OCI-LY3 (cell line): Measurements from ENCODE around the gene MYO7A.

Source experiments
- H2AFZ ChIP-seq: fragments of 200-600, 300-600 bp; shearing (Covaris generic); 2 replicates; pipeline ENCODE4 v1.6.0; 2014; ENCODE audit warnings: antibody characterized with exemption, low read depth, low read length
- H3K27ac ChIP-seq: fragments of 200-600, 300-600 bp; sonication (generic); 2 replicates; pipeline ENCODE4 v1.5.1; 2014; ENCODE audit warnings: mild to moderate bottlenecking, low read length, moderate library complexity, mixed read lengths
- H3K27me3 ChIP-seq: fragments of 200-600, 300-600 bp; sonication (generic); 2 replicates; pipeline ENCODE4 v1.6.1; 2014; ENCODE audit warnings: low read depth, low read length, mixed read lengths
- H3K36me3 ChIP-seq: fragments of 200-600, 300-600 bp; sonication (generic); replicated peaks from 2 replicates; pipeline ENCODE3; 2014; ENCODE audit warnings: low read depth, low read length, mixed read lengths
- H3K4me1 ChIP-seq: fragments of 300-600, 200-600 bp; sonication (generic); 2 replicates; pipeline ENCODE4 v1.6.1; 2014; ENCODE audit warnings: low read length, mixed read lengths
- H3K4me2 ChIP-seq: fragments of 200-600, 300-600 bp; sonication (generic); 2 replicates; pipeline ENCODE4 v1.6.1; 2014; ENCODE audit warnings: low read length, mixed read lengths
- H3K4me3 ChIP-seq: fragments of 300-600, 200-600 bp; sonication (generic); 2 replicates; pipeline ENCODE4 v1.5.1; 2014; ENCODE audit warnings: antibody characterized with exemption, mild to moderate bottlenecking, low read length, moderate library complexity
- H3K79me2 ChIP-seq: fragments of 300-600, 200-600 bp; shearing (Covaris generic); 2 replicates; pipeline ENCODE4 v1.6.1; 2014; ENCODE audit warnings: mild to moderate bottlenecking, low read length, mixed read lengths
- H3K9ac ChIP-seq: fragments of 300-600, 200-600 bp; shearing (Covaris generic); 2 replicates; pipeline ENCODE4 v1.6.0; 2014; ENCODE audit warnings: mild to moderate bottlenecking, low read length, moderate library complexity
- H3K9me3 ChIP-seq: fragments of 200-600, 300-600 bp; shearing (Covaris generic); 2 replicates; pipeline ENCODE4 v1.6.1; 2014; ENCODE audit warnings: low read length, mixed read lengths; ENCODE audit not compliant: insufficient read depth
- H4K20me1 ChIP-seq: fragments of 200-600, 300-600 bp; sonication (generic); 2 replicates; pipeline ENCODE4 v1.6.1; 2016; ENCODE audit warnings: low read length, mixed read lengths; ENCODE audit not compliant: insufficient read depth
- CTCF ChIP-seq: fragments of 200-600, 300-600 bp; sonication (generic); IDR thresholded peaks from 2 replicates; pipeline ENCODE4 v1.5.1; 2014; ENCODE audit warnings: antibody characterized with exemption, low read length, low read depth
- EZH2phosphoT487 ChIP-seq: fragments of 200-600 bp; shearing (Covaris generic); IDR thresholded peaks from 2 replicates; pipeline ENCODE4 v1.6.1; 2018; ENCODE audit warnings: antibody characterized with exemption, mixed run types, low read depth

The MYO7A gene

DNA sequence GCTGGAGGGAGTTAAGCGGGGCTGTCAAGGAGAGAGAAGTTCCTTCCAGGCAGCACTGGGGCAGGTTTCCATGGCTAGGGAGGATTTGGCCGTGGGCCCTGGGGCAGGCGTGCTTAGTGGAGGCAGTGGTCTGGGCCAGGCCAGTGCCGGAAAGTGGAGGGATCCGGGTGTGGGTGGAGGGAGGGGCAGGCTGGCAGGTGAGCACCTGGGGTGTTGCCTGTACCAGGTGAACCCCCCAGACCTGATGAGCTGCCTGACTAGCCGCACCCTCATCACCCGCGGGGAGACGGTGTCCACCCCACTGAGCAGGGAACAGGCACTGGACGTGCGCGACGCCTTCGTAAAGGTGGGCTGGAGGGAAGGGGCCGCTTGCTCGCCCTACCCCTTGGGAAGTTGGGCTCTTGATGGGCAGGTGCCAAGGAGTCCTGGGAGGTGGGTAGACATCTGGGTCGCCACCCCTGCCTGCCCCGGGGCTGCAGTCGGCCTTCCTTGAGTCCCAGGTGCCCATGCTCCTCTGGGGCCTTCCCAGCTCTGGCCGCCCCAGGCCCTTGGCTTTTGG, 32.0 kb downstream of the MYO7A start:
- TF ChIP-seq CTCF (no peak), EZH2phosphoT487 (no peak)
- Histone ChIP-seq H3K4me1 (no peaks in the 10 kb centered on the region), H3K4me3 (no peak overlapping the region), H3K27me3 (0 out of 2 replicates have a peak, but pooled peaks cover 3% of the 10 kb centered on the region), H3K79me2 (no peaks in the 10 kb centered on the region), H2AFZ (no peak overlapping the region), H3K9me3 (no peaks in the 10 kb centered on the region), H4K20me1 (no peaks in the 10 kb centered on the region), H3K4me2 (no peak overlapping the region), H3K36me3 (no peaks in the 10 kb centered on the region), H3K9ac (no peak overlapping the region), H3K27ac (no peak overlapping the region)

DNA sequence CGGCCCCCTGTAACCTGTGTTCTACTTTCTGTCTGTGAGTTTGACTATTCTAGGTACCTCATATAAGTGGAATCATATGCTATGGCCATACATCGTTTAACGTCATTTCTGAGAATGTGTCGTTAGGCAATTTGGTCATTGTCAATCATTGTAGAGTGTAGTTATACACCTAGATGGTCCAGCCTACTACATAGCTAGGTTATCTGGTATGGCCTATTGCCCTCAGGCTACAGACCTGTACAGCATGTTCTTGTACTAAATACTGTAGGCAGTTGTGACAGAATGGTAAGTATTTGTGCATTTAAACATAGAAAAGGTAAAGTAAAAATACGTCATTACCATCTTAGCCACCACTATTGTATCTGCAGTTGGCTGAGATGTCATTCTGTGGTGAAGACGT, 35.2 kb downstream of the MYO7A start:
- Histone ChIP-seq H3K27ac (no peak overlapping the region), H2AFZ (no peak overlapping the region), H3K27me3 (0 out of 2 replicates have a peak, but pooled peaks cover 3% of the 10 kb centered on the region), H4K20me1 (no peaks in the 10 kb centered on the region), H3K36me3 (no peaks in the 10 kb centered on the region), H3K4me3 (no peak overlapping the region), H3K4me1 (no peaks in the 10 kb centered on the region), H3K9ac (no peak overlapping the region), H3K4me2 (no peak overlapping the region), H3K79me2 (no peaks in the 10 kb centered on the region), H3K9me3 (no peaks in the 10 kb centered on the region)
- TF ChIP-seq CTCF (no peak), EZH2phosphoT487 (no peak)

GRCh38 chr11:77165066-77165465, 37.0 kb downstream of the MYO7A start:
- Histone ChIP-seq H3K9me3 (no peaks in the 10 kb centered on the region), H3K27me3 (0 out of 2 replicates have a peak, but pooled peaks cover 3% of the 10 kb centered on the region), H4K20me1 (no peaks in the 10 kb centered on the region), H3K4me1 (no peaks in the 10 kb centered on the region), H3K27ac (no peak overlapping the region), H3K4me2 (no peak overlapping the region), H3K9ac (no peak overlapping the region), H3K36me3 (no peaks in the 10 kb centered on the region), H3K4me3 (no peak overlapping the region), H3K79me2 (no peaks in the 10 kb centered on the region), H2AFZ (no peak overlapping the region)
- no peak for TF ChIP-seq CTCF
- no peak for TF ChIP-seq EZH2phosphoT487

GRCh38 chr11:77166021-77166420, 38.0 kb downstream of the MYO7A start:
- H3K36me3 ChIP-seq = no peaks in the 10 kb centered on the region
- H3K79me2 ChIP-seq = no peaks in the 10 kb centered on the region
- no peak overlapping the region for H3K27ac ChIP-seq
- no peaks in the 10 kb centered on the region for H3K4me1 ChIP-seq
- H3K9me3 ChIP-seq = no peaks in the 10 kb centered on the region
- no peak overlapping the region for H3K4me3 ChIP-seq
- H3K4me2 ChIP-seq = no peak overlapping the region
- H3K27me3 ChIP-seq = 0 out of 2 replicates have a peak, but pooled peaks cover 3% of the 10 kb centered on the region
- no peaks in the 10 kb centered on the region for H4K20me1 ChIP-seq
- no peak overlapping the region for H2AFZ ChIP-seq
- no peak overlapping the region for H3K9ac ChIP-seq
- no peak for TF ChIP-seq CTCF
- no peak for TF ChIP-seq EZH2phosphoT487
